GM18505 (cell line): ENCODE results near the gene CLEC3B.
"Not testable (repeated sequence)": the region's sequence is repeated elsewhere in the genome, so short reads cannot be mapped to it uniquely, and the experiment has no call there.

Source experiments
- ATAC-seq: cut with Tn5 transposase; IDR thresholded peaks from one replicate; pipeline ENCODE4 v1.9.1; 2021; ENCODE audit not compliant: unreplicated experiment
- POLR2A ChIP-seq: IDR thresholded peaks from 4 replicates; pipeline ENCODE4 v1.6.1; 2011; ENCODE audit warnings: borderline replicate concordance; ENCODE audit not compliant: insufficient read depth, insufficient read length; ENCODE audit errors: extremely low read depth

The CLEC3B gene

DNA sequence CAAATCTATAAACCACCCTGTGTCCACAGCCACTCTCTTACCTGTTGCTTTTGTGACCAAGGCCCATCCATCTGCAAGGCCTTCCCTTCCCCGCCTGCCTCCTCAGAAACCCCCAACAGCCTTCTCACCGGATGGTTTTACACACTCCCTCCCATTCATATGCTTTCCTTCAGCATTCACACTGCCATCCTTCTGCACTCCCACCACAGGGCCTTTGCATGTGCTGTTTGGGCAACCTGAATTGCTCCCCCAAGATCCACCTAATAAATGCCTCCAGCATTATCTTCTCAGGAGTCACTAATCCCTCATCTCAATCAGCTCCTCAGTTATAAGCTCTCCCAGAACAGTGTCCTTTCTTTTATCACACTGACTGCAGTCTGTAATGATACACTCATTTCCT lies 6.0 kb downstream of the CLEC3B start:
- no peak for TF ChIP-seq POLR2A
- ATAC-seq: no peak

DNA sequence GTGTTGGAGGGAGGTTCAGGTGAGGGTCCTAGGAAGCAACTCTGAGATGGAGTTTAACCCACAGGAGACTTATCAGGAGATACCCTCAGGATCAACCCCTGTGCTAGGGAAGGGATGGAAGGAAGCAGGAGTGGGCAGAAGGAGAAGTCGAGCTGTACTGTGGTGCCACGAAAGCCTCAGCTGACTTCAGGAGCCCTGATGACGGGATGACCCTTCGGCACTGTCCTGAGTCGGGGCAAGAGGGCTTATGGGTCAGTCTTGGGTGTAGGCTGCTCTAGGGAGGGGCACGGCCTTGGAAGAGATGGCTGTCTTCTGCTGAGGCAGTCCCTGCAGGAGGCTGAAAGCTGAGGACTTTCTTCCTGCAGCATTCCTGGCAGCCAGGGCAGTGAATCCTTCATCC lies 7.7 kb downstream of the CLEC3B start:
- no peak for ATAC-seq
- TF ChIP-seq POLR2A: no peak

DNA sequence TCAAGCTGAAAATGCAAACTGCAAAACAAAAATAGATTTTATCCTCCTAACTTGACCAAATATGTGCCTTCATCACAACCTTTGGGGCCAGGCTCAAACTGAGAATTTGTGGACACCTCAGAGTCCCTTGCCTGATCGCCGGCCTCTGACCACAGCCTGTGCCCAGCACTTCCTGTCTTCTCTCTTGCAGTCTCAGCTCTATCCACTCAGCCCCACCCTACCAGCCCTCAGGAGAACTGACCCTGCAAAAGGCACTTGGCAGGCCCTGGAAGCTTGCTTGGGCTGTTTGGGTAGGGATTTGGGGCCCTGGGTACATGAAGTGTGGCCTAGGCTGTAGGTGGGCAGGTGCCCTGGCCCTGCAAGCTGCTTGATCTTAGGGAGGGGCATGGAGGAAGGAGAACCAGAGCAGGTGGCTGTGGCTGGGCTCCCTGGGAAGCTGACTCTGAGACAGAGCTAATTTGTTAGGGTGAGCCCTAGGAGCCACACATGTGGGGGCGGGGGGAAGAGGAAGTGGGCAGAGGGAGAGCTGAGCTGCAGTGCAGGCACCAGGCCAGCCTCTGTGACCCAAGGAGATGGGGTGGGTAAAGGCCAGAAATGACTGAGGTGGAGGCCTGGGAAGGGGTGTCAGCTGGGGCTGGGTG lies 8.6 kb downstream of the CLEC3B start:
- no peak for ATAC-seq
- no peak for TF ChIP-seq POLR2A

DNA sequence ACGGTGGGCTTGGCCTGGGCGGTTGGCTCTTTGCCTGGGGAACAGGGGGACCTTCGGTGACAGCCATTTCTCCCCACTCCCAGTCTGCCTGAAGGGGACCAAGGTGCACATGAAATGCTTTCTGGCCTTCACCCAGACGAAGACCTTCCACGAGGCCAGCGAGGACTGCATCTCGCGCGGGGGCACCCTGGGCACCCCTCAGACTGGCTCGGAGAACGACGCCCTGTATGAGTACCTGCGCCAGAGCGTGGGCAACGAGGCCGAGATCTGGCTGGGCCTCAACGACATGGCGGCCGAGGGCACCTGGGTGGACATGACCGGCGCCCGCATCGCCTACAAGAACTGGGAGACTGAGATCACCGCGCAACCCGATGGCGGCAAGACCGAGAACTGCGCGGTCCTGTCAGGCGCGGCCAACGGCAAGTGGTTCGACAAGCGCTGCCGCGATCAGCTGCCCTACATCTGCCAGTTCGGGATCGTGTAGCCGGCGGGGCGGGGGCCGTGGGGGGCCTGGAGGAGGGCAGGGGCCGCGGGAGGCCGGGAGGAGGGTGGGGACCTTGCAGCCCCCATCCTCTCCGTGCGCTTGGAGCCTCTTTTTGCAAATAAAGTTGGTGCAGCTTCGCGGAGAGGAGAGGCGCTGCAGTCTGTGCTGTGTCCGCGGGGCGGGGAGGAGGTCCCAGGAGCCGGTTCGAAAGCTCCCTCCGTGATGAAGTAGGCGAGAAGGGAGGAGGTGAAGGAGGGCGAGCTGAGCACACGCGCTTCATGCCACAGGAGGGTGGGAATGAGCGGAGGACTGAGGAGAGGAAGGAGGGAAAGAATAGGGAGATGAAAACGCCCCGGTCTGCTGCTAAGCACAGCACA lies 9.6 kb downstream of the CLEC3B start:
- TF ChIP-seq POLR2A: no peak
- ATAC-seq: no peak

- no peak for TF ChIP-seq POLR2A
- peak; percentile 62 for ATAC-seq
These were observed 11.8 kb downstream of the CLEC3B start for GRCh38 chr3:45037720-45038455.

GRCh38 chr3:45041666-45042065 lies 15.6 kb downstream of the CLEC3B start:
- no peak for ATAC-seq
- no peak for TF ChIP-seq POLR2A

- no peak for TF ChIP-seq POLR2A
- no peak for ATAC-seq
These were observed 16.1 kb downstream of the CLEC3B start for GRCh38 chr3:45042162-45042561.

GRCh38 chr3:45043728-45044299 lies 17.7 kb downstream of the CLEC3B start:
- TF ChIP-seq POLR2A: no peak
- ATAC-seq: no peak

DNA sequence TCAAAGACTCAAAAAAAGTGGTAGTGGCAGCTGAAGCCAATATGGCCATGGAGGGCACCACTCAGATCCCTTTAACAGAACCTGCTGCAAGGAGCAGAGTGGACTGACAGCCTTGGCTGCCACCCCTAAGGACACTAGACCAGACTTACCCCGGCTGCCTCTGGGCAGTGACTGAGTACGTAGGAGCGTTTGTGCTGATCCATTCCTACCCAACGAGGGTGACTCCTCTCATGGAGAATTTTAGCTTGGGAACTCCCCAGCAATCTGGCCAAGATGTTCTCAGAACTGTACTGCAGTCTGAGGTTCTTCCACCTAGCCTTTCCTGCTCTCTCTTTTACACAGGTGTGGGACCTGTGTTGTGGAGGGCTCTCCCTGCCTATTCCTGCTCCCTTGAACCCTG lies 22.1 kb downstream of the CLEC3B start:
- no peak for TF ChIP-seq POLR2A
- no peak for ATAC-seq

DNA sequence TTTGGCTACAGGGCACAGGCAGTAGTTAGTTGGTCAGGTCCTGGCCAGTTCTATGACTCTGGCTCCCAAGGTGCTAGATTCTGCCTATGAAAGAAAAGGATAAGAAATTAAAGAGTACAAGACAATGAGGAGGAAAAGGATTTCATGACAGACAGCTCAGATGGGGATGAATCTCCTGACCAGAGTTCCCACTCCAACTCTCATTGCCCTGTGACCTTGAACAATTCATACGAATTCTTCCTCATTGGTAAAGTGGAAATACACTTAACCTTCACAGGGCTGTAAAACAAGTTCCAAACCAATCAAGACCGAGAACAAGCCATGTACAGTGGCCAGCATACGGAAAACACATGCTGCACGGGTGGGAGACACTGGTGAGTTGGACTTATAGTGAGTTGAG lies 23.7 kb downstream of the CLEC3B start:
- no peak for ATAC-seq
- TF ChIP-seq POLR2A: no peak

DNA sequence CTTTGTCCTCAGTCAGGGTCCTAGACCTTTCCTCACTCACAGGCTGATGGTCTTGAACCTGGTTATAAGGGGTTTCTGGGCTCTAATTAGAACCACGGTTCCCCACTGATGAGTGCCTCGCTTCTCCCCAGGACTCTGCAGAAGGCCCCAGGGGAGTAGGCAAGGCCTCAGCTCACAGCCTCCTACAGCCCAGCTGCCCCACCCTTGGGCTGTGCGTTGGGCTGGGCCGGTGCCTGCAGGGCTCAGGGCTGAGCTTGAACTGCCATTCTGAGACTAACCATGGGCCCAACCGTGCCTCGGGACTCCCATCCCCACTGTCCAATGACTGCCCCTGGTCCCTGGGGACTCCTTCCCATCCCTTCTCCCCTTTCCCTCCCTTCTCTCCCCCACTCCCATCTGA lies 25.6 kb downstream of the CLEC3B start:
- no peak for ATAC-seq
- TF ChIP-seq POLR2A: no peak

- ATAC-seq: not testable (repeated sequence)
These were observed 27.7 kb downstream of the CLEC3B start for GRCh38 chr3:45053805-45054195.

GRCh38 chr3:45054196-45054857 lies 28.2 kb downstream of the CLEC3B start:
- TF ChIP-seq POLR2A: no peak
- ATAC-seq: no peak

DNA sequence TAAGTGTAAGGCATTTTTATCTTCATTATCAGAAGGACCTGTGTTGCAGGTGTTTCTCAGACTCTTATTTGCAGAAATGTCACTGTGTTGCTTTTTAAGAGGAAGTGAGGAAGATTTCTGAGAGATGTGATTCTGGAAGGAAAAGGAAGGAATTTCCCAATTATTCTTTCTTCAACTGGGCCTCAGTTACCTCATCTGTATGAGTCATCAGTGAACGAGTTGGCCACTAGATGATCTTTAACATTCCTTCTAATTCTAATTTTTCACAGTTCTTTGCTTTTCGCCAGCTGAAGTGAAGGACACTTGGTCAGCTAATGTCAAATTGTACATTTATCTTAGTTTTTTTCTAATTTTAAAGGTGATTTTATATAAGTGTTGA lies 28.9 kb downstream of the CLEC3B start:
- no peak for ATAC-seq
- no peak for TF ChIP-seq POLR2A
